ENCODE data around the gene ANKRD34C.

ANKRD34C gene

DNA sequence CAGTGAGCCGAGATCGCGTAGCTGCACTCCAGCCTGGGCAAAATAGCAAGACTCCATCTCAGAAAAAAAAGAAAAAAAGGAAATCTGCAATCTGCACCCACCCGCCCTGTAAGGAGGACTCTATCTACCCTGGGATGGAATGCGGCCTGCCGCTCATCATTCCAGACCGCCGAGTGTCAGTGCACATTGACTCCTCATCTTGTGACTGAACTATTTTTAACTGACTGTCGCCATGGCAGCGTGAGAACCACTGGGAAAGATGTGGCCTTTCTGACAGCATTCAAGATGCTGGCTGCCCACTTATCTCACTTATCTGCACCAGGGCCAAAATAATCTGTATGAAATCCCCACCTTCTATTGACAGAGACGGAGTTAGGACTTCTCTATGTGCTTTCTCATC is 38.8 kb upstream of the ANKRD34C start:
- TF ChIP-seq, protein P1, sequence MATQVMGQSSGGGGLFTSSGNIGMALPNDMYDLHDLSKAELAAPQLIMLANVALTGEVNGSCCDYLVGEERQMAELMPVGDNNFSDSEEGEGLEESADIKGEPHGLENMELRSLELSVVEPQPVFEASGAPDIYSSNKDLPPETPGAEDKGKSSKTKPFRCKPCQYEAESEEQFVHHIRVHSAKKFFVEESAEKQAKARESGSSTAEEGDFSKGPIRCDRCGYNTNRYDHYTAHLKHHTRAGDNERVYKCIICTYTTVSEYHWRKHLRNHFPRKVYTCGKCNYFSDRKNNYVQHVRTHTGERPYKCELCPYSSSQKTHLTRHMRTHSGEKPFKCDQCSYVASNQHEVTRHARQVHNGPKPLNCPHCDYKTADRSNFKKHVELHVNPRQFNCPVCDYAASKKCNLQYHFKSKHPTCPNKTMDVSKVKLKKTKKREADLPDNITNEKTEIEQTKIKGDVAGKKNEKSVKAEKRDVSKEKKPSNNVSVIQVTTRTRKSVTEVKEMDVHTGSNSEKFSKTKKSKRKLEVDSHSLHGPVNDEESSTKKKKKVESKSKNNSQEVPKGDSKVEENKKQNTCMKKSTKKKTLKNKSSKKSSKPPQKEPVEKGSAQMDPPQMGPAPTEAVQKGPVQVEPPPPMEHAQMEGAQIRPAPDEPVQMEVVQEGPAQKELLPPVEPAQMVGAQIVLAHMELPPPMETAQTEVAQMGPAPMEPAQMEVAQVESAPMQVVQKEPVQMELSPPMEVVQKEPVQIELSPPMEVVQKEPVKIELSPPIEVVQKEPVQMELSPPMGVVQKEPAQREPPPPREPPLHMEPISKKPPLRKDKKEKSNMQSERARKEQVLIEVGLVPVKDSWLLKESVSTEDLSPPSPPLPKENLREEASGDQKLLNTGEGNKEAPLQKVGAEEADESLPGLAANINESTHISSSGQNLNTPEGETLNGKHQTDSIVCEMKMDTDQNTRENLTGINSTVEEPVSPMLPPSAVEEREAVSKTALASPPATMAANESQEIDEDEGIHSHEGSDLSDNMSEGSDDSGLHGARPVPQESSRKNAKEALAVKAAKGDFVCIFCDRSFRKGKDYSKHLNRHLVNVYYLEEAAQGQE (IDR thresholded peaks at IDR 0.05; ENCODE audit: insufficient replicate concordance, low read depth): no peak
- TF ChIP-seq POLR2AphosphoS5 (IDR thresholded peaks at IDR 0.05; ENCODE audit: low read depth) (no peak), GABPA (IDR thresholded peaks at IDR 0.05; ENCODE audit: low read depth) (no peak), SPI1 (IDR thresholded peaks at IDR 0.05; ENCODE audit: borderline replicate concordance, low read depth) (no peak)
- TF ChIP-seq, protein P2, sequence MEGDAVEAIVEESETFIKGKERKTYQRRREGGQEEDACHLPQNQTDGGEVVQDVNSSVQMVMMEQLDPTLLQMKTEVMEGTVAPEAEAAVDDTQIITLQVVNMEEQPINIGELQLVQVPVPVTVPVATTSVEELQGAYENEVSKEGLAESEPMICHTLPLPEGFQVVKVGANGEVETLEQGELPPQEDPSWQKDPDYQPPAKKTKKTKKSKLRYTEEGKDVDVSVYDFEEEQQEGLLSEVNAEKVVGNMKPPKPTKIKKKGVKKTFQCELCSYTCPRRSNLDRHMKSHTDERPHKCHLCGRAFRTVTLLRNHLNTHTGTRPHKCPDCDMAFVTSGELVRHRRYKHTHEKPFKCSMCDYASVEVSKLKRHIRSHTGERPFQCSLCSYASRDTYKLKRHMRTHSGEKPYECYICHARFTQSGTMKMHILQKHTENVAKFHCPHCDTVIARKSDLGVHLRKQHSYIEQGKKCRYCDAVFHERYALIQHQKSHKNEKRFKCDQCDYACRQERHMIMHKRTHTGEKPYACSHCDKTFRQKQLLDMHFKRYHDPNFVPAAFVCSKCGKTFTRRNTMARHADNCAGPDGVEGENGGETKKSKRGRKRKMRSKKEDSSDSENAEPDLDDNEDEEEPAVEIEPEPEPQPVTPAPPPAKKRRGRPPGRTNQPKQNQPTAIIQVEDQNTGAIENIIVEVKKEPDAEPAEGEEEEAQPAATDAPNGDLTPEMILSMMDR (IDR thresholded peaks at IDR 0.05; ENCODE audit: insufficient read depth, low read length): no peak
- H3K27ac ChIP-seq (replicated peaks): no peak overlapping the region
- H3K4me3 ChIP-seq (replicated peaks; ENCODE audit: insufficient read depth, low read length): no peak overlapping the region
- H3K27me3 ChIP-seq (ENCODE audit: insufficient read depth, poor library complexity, severe bottlenecking): no peaks in the 10 kb centered on the region
- DNase-seq (ENCODE audit: low read depth in 1 of 2, low spot score in 1 of 2): no peak

DNA sequence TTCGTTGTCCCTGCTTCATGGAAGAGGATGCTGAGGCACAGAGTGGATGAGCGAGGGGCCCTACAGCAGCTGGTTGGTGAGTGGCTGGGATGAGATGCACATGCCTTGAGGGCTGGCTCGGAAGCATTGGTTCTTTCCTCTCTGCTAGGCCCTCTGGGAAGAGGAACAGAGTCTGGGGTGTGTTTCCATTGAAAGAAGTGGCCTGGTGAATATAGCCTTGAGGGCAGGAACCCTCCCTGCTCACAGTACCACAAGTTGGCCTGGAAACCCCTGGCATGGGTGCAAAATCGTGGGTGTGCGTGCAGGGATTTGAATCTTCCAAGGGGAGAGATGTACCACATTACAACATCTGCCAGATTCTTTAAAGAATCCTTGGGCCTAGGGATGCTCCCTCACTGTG is 37.6 kb upstream of the ANKRD34C start:
- H3K27me3 ChIP-seq (ENCODE audit: insufficient read depth, poor library complexity, severe bottlenecking): no peaks in the 10 kb centered on the region
- no peak overlapping the region for H3K27ac ChIP-seq (replicated peaks)
- DNase-seq (ENCODE audit: low read depth in 1 of 2, low spot score in 1 of 2): no peak
- no peak overlapping the region for H3K4me3 ChIP-seq (replicated peaks; ENCODE audit: insufficient read depth, low read length)
- TF ChIP-seq, protein P2 (IDR thresholded peaks at IDR 0.05; ENCODE audit: insufficient read depth, low read length): no peak
- no peak for TF ChIP-seq GABPA (IDR thresholded peaks at IDR 0.05; ENCODE audit: low read depth)
- no peak for TF ChIP-seq POLR2AphosphoS5 (IDR thresholded peaks at IDR 0.05; ENCODE audit: low read depth)
- TF ChIP-seq, protein P1 (IDR thresholded peaks at IDR 0.05; ENCODE audit: insufficient replicate concordance, low read depth): no peak
- no peak for TF ChIP-seq SPI1 (IDR thresholded peaks at IDR 0.05; ENCODE audit: borderline replicate concordance, low read depth)

DNA sequence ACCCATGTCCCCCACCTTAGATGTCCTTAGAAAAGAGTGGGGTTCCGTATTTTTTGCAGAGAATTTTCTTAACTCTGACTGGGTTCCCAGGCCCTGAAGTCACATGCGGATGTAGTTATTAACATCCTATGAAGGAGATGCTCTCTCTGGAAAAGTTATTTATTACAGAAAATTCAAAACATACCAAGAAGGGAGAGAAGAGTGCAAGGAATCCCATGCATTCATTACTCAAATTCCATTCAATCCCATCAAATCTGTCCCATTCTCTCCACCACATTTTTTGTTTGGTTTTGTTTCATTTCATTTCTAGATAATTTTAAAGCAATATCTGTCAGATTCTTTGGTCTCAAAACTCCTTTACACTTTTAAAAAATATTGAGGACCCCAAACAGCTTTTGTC is 34.3 kb upstream of the ANKRD34C start:
- Histone ChIP-seq H3K27me3 (ENCODE audit: insufficient read depth, poor library complexity, severe bottlenecking) (no peaks in the 10 kb centered on the region), H3K27ac (replicated peaks) (no peak overlapping the region), H3K4me3 (replicated peaks; ENCODE audit: insufficient read depth, low read length) (no peak overlapping the region)
- DNase-seq (ENCODE audit: low read depth in 1 of 2, low spot score in 1 of 2): no peak
- no peak for TF ChIP-seq GABPA (IDR thresholded peaks at IDR 0.05; ENCODE audit: low read depth)
- TF ChIP-seq, protein P1 (IDR thresholded peaks at IDR 0.05; ENCODE audit: insufficient replicate concordance, low read depth): no peak
- no peak for TF ChIP-seq POLR2AphosphoS5 (IDR thresholded peaks at IDR 0.05; ENCODE audit: low read depth)
- TF ChIP-seq, protein P2 (IDR thresholded peaks at IDR 0.05; ENCODE audit: insufficient read depth, low read length): no peak
- TF ChIP-seq SPI1 (IDR thresholded peaks at IDR 0.05; ENCODE audit: borderline replicate concordance, low read depth): no peak
